HT-29 (cell line): ENCODE measurements around the gene RBMS1. TPM values are rescaled to one million over a fixed set of nuclear protein-coding genes. Genes with fewer than 3 reads are reported as not detected.

Source experiments
- DNase-seq: peaks from one replicate; pipeline ENCODE4 v3.0.0-alpha.2; 2015; ENCODE audit warnings: low spot score
- total RNA-seq: library from RNA; depleted of rRNA; stranded (reverse); fragments of >200 nt; shearing (Covaris generic); gene quantifications from 2 replicates; pipeline ENCODE4 v1.2.3, GENCODE V29; 2014; rRNA removed

The RBMS1 gene, protein sequence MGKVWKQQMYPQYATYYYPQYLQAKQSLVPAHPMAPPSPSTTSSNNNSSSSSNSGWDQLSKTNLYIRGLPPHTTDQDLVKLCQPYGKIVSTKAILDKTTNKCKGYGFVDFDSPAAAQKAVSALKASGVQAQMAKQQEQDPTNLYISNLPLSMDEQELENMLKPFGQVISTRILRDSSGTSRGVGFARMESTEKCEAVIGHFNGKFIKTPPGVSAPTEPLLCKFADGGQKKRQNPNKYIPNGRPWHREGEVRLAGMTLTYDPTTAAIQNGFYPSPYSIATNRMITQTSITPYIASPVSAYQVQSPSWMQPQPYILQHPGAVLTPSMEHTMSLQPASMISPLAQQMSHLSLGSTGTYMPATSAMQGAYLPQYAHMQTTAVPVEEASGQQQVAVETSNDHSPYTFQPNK
- total RNA-seq: 11.1 and 14.2 TPM in 2 replicates

DNA sequence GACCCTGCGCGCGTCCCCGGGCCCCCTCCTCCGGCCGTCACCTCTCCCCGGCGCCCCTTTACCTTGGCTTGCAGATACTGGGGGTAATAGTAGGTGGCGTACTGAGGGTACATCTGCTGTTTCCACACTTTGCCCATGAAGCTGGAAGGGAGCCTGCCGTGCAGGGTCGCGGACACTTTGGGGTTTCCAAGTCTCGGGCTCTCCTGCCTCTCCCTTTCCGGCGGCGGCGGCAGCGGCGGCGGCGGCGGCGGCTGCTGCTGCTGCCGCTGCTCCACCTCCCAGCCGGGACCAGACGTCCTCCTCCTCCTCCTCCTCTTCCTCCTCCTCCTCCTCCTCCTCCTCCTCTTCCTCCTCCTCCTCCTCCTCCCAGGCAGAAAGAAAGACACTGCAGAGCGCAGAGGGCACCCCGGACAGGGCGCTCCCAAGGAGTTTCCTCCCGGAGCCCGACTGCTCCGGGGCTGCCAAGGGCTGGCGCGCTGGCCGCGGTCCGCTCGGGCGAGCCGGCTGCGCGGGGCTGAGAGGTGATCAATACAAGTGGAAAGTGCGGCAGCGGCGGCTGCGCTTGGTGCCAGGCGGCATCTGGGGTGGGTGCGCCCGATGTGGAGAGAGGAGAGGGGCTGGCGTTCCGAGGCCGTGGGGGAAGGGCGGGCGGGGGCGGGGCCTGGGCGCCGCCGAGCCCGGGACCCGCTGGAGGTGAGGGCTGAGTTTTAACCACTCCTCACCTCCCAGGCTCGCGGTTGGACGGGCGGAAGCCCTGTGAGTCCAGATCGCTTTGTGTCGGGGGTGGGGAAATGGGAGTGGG lies at the start of gene RBMS1:
TSS of gene RBMS1 (minus strand) at position 581 of the 802 bp plus-strand sequence. CDS start at position 137, 444 bp downstream.
- DNase-seq: peak; percentile 61

DNA sequence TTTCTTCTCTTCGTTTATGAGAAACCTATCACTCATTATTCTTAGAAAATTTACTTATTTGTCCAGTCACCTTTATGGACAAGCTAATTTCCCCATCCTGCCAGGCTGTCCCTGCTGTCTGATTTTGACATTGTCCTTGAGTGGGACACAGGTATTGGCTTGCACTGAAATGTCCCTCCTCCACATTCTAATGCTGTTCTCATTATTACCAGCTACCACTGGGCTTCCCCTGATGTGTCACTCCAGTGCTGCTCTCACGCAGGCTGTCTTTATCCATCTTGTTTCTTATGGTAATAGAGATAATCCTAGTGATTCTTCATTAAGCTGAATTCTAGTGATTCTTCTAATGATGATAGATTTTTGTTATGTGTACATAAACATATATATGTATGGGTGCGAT lies 48.1 kb upstream of the RBMS1 start:
- DNase-seq: no peak

DNA sequence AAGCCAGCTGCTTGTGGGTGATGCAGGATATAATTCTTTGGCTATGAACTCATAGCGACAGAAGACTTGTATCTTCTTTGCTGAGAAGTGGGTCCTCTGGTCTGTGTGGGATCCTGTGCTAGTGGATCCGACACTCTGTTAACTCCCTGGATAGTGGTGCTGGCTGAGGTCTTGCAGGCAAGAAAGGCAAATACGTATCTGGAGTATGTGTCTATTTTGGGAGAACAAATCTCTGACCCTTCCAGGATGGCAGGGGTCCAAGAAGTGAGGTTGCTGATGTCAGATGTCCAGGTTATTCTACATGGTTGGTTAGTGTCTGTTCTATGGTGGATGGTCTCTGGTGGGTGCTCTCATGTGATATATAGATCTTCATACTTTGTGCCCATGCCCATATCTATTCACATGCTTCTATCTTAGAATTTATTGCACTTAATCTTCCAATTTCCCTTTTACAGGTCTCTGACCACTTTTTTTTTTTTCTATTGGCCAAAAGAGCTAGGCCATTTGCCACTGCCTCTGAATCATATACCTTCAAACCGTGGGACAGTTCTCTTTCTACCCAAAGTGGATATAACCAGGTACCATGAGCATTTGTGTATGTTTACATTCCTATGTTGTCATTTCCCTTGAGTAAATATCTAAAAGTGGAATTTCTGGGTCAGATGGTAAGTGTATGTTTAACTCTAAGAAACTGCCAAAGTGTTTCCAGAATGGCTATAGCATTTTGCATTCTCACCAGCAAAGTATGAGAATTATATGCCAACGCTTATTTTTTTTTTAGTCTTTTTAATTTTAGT lies 45.1 kb upstream of the RBMS1 start:
- no peak for DNase-seq

DNA sequence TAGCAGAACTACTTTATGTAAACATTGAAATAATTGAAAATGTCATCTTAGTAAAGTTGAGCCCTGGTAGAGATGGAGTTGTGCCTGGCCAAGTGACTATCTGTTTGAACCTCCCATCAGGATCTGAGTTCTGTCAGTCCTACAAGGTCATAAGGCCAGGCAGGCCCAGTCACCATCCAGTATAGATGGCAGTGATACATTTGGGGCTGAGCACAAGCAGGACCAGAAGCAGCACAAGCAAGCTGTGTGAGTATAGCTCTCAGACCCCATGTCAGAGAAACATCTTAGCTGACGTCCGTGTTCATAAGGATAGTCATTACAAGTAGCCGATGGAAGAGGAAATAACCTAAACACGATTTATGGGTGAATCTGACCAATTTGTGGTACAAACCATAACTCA lies 44.5 kb upstream of the RBMS1 start:
- no peak for DNase-seq

DNA sequence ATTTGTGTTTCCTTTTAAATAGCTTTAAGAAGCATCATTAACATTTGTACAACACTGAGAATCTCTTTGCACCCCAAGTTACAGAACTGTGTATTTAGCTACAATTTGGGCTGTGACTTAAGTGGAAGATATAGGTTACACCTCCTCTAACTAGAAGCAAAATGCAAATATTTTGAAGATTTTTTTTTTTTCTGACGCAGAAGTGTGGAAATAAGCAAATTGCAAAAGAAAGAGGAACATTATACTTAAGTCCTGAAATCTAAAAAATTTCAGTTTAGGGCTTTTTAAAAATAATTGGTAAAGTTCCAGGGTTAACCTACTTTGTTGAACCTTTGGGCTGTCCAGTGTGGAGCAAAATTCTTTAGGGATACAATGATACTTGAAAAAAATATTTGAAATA lies 41.4 kb upstream of the RBMS1 start:
- DNase-seq: no peak

DNA sequence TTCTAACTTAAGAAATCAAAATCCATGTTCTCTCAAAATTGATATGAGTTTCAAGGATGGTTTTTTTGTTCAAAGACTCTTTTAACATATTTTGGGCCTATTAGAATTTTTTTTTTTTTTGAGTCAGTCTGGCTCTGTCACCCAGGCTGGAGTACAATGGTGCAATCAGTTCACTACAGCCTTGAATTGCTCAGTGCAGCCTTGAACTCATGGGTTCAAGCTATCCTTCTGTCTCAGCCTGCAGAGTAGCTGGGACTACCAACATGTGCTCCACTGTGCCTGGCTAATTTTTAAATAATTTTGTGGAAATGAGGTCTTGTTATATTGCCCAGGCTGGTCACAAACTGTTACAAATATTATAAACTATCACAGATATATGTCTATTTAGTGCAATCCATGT lies 40.6 kb upstream of the RBMS1 start:
- no peak for DNase-seq

DNA sequence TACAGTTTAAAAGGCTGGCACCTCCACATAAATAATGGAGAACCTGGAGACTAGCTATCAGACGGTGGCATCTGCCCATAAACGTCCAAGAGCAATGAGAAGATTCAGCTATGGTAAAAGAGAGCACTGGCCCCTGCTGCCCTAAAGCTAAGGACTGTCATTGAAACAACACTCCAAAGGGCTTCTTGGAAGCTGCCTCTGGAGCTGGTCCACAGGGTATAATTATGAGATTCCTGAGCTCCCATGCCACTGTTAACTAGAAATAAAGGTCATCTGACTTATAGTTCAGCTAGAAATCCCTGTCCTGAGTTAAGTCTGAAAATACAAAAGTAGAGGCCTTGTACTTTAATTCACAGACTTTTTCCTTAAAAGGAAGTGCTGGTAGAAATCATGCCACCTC lies 39.9 kb upstream of the RBMS1 start:
- no peak for DNase-seq

DNA sequence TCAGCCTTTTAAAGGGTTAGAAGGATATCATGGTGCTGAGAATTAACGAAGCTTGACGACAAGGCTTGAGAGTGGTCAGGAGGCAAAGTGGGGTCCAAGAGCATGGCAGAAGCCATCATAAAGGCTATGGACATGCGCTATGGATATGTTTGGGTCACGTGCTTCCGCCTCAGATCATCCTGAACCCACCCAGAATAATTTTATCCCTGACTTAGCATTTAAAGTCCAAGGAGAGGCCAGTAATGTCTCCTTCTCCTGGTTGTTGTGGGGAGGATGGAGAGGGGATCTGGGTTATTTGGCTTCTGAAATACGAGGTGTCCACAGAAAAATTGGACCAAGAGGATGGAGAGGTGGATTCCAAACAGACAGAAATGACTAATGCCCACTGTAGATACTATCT lies 38.8 kb upstream of the RBMS1 start:
- no peak for DNase-seq

DNA sequence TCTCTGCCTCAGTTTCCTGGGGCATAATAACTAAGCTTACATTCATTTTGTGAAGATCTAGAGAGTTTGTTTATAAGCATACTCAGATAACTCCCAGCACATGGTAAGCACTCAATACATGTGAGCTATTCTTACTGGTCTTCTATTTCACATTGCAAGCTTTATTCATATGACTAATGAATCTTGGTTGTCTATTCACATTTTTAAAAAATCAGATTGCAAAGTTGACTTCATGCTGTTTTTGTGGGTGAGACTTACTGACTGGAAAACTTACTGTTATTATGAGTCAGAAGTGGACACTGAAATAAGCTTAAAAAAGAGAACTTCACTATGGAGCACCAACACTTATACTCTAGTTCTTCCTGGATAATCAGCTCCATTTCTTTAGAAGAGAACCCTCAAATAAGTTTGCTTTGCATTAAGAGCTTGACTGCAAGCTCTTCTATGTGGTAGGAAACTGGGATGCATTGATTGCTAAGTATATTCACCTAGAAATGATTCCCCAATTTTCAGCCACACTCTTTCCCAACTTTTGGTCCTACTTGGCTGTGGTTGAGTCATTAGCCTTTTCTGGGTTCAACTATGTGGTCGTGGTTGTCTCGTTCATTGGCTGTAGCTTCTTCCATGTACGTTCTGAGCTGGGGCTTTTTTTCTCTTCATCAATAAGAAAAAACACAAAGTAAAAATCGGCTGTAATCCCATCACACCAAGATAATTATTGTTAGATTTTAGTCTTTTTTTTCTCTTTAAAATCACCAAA lies 29.5 kb upstream of the RBMS1 start:
- DNase-seq: no peak

DNA sequence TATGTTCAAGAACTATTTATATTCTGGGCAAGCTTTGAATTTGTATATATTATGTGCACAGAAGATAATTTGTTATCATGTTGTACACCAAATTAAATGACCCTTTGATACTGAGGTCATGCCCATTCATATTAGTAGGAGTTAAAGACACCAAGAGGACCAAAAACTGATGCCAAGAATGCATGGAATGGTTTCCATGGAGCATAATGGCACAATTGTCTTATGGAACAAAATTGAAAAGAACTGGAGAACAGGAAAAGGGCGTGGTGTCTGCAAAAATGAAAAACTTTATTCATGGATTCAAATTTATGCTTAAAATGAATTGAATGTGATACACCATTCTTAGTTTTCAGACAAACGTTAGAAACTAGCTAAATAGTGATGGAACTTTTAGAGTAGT lies 24.1 kb upstream of the RBMS1 start:
- DNase-seq: no peak

DNA sequence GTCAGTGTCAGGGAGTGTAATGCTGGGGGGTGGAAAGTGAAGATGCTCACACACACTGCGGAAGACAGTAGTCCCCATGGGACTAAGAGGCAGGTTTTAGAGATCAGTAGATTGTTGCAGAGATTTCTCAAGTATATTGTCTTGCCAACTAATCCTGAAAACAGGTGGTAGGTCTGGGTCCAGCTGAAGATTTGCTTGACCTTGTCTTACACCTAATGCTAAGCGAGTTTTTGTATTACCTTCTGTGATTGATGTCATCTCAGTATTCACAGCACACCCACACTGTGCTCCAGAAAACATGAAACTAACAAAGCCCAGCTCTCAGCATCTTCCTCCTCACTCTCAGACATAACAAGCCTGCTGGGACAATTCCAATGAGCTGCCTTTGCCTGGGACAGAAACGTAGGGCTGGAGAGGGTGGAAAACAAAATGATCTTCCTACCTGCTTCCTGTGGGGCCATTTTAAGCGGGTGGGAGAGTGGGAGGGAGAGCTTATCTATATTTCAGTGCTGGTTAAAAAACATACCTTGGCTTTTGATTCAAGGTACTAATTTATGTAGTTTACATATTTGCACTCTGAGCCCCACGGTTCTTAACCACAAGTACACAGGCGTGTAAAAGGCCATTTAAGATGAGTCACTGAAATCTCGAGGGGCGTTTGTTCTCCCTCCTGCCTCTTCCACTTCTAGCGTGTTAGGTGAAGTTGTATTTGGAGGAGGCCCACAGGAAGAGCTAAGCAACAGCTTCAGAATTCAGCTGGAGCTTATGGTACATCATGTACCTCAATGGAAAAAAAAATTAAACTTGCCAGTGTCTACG lies 23.1 kb upstream of the RBMS1 start:
- DNase-seq: peak; percentile 21

DNA sequence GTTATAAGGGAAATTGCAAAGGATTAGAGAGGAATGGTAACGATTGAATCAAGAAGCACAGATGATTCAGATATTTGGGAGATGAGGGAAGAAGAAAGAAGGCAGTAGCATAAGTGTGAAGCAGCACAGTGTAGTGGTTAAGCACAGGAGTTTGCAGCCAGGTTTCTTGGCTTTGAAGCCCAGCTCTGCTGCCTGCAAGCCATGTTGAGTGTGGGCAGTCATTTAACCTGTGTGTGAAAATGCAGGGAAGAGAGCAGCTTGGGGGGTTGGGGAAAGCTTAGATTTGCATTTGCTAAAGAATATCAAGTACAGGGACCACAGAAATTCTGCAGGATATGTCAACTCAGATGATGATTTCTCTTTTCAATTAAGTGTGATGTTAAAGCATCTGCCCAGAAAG lies 21.5 kb upstream of the RBMS1 start:
- no peak for DNase-seq

DNA sequence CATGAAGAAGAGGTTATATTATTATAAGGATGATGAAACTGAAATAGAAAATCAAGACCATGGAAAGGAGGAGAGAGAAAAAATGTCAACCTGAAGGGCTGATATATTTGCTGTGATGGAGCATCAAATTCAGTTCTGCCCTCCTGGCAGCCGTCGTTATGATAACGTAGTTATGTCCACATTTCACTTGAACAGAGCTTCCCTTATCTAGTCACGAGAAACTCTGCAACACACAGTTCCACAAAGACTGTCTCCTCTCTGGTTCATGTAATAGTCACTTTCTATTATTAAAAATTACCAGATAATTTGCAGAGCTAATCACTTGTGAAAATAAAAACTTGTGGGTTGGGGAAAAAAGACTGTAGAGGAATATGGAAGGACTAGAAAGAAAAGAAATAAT lies 19.5 kb upstream of the RBMS1 start:
- no peak for DNase-seq

DNA sequence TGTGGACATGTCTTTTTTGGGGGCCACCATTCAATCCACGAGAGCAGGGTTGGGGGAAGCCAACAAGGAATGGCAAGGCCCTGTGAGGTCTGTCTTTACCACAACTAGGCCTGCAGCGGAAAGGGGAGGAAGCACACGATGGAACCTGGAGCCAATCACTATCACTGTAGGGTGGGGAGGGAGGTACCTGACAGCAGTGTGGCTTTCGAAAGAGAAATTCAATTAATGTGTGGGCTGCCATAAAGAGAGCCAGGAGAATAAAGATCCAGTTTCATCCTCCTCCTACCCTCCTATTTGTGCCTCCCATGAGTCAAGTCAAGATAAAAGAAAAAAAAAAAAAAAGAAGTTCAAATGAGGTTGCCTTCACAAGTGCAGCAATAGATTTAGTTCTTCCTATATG lies 18.9 kb upstream of the RBMS1 start:
- no peak for DNase-seq

DNA sequence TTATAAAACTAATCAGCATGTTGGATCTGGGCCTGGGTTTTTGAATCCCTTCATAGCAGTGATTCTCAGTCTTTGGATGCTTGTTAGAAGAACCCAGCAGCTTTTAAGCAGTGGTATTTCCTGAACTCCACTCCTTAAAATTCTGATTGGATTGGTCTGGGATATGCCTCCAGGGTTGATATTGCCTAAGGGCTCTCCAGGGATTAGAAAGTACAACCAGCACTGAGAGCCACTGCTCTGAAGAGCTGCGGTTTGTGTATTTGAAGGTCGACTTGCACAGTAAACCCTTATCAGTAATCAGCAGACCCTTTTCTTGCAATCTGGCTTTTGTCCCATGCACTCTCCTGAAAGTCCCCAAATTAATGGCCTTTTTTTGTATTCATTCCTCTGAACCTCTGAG lies 17.0 kb upstream of the RBMS1 start:
- no peak for DNase-seq

DNA sequence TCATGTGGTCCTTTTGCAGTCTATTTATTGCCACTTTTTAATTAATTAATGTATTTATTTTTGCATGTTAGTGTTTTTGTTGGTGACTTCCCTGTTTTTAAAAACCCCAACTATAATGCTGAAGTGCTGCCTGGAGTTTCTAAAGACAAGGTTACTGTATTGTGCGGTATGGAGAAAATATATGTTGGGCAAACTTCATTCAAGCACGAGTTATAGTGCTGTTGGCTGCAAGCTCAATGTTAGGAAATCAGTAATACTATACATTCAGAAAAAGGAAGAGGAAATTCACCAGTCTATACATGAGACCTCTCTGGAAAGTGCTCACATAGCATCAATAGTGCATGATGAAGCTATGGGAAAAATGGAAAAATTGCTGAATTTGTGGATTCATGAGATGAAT lies 15.4 kb upstream of the RBMS1 start:
- no peak for DNase-seq

DNA sequence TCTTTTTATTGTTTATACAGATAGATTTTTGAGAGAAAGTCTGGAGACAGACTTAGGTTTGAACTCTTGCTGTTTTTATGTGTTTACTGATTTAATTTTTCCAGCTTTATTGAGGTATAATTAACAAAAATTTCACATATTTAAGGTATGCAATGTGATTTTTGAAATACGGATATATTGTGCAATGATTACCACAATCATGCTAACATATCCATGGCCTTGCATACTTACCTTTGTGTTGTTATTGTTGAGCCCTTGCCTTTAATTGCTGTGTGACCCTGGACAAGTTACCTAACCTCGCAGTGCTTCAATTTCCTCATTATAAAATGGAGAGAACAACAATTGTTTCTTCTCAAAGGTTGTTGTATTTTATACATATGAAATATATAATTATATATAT lies 13.9 kb upstream of the RBMS1 start:
- no peak for DNase-seq

DNA sequence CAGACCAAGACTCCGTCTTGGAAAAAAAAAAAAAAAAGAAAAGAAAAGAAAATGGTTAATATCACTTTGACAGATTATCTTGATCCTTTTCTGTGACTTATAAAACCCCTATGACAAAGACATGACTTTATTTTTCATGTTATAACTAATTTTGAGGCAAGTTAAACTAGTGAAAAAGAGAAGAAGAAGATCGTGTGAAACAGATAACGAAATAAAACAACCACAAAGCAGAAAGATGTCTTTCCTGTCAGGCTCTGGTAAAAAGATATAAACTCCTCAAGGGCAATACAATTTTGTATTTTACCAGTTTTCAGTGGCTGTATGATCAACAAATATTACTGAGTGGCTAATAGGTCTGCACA lies 13.4 kb upstream of the RBMS1 start:
- DNase-seq: no peak

DNA sequence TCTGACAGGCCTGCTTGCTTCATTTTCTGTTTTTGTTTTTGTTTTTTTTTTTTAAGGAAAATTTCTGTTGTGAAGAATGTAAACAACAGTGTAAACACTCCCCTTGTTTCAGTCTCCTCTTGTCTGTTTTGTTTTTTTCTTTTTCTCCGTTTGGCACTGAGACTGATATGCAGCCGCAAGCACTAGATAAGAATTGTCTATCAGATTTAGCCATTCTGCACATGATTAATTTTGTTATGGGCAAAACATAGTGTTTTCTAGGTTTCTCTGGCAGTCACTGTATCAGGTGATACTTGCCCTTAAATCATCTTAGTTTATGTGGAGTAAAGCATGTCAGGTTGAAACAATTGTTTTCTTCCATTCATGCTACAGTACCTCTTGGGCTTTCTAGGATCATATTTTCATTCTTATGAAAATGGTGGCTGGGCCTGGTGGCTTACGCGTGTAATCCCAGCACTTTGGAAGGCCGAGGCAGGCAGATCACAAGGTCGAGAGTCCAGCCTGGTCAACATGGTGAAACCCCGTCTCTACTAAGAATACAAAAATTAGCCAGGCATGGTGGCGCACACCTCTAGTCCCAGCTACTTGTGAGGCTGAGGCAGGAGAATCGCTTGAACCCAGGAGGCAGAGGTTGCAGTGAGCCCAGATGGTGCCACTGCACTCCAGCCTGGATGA lies 12.9 kb upstream of the RBMS1 start:
- no peak for DNase-seq

DNA sequence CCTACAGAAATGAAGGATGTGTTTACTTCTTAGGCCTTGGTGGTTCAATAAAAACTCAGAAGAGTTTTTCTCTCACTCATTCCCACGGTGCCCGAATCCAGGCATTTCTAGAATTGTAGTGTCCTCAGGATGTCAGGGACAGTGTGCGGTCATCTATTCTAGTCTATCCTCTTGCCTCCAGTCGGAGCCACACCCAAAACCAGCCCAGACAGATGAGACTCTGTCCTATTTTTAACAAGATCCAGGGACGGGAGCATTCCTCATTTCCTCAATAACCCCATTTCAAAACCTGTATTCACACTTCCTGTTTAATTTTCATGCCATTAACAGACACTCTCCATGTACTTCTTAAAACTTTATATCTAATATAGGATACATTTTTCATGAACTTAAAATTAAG lies 11.6 kb upstream of the RBMS1 start:
- no peak for DNase-seq
